ENCODE results near the gene TRAF7.
"Not testable (repeated sequence)": the region's sequence is repeated elsewhere in the genome, so short reads cannot be mapped to it uniquely, and the experiment has no call there.

The TRAF7 gene

DNA sequence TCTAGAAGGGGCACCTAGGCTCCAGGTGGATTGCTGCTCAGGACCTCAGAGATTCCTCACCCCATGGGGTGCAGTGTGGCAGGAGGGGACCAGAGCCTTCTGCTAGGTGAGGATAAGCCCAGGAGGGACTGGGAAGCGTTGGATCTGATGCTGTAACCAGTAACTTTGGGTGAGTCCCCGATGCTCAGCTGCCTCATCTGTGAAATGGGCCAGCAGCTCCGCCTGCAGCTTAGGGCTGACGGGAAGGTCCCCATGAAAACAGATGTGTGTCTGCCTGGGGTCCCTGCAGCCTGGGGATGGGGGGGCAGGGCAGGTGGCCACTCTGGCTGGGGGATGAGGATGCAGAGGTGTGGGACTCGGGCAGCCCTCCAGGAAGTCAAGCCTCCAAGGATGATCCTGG is 43.5 kb downstream of the TRAF7 start:
- TF ChIP-seq, protein P1, sequence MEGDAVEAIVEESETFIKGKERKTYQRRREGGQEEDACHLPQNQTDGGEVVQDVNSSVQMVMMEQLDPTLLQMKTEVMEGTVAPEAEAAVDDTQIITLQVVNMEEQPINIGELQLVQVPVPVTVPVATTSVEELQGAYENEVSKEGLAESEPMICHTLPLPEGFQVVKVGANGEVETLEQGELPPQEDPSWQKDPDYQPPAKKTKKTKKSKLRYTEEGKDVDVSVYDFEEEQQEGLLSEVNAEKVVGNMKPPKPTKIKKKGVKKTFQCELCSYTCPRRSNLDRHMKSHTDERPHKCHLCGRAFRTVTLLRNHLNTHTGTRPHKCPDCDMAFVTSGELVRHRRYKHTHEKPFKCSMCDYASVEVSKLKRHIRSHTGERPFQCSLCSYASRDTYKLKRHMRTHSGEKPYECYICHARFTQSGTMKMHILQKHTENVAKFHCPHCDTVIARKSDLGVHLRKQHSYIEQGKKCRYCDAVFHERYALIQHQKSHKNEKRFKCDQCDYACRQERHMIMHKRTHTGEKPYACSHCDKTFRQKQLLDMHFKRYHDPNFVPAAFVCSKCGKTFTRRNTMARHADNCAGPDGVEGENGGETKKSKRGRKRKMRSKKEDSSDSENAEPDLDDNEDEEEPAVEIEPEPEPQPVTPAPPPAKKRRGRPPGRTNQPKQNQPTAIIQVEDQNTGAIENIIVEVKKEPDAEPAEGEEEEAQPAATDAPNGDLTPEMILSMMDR (IDR thresholded peaks at IDR 0.05; ENCODE audit: borderline replicate concordance, insufficient read depth, low read depth, low read length) = no peak
- no peak overlapping the region for H3K4me3 ChIP-seq (ENCODE audit: low read depth, low read length)

DNA sequence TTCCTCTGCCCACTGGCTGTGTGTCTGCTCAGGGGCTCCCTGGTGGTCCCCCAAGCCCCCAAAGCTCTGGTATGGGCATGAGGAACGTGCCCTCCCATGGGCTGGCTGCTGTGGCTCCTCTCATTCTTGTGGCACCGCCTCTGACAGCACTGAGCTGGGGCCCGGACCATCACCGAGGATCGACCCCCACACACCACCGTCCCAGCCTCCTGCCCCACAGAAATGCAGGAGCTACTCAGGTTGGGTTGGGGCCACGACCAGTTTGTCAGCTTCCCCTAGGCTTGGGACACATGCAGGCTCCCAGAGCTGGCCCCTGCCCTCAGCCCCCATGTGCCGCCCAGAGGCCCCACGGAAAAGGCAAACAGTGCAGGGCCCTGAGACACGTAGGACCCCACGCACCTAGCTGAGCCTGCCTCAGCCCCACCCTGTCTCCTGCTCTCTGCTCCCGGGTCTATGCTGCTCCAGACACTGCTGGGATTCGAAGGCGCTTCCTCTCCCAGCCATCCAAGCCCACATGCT is 44.1 kb downstream of the TRAF7 start:
- TF ChIP-seq, protein P1 (IDR thresholded peaks at IDR 0.05; ENCODE audit: borderline replicate concordance, insufficient read depth, low read depth, low read length) = no peak
- no peak overlapping the region for H3K4me3 ChIP-seq (ENCODE audit: low read depth, low read length)

DNA sequence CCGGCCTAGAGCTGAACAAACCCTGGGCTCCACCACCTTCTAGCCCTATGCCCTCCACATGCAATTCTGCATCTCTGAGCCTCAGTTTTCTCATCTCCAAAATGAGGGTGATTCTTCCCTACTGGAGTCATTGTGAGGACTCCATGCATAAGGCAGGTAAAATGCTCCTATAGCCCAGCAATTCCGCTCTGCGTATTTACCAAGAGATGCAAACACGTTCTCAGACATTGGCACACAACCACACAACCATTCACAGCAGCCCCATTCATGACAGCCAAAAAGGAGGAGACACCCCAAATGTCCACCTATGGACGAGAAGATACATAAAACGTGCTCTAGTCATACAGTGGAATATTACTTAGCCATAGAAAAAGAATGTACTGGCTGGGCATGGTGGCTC is 44.7 kb downstream of the TRAF7 start:
- TF ChIP-seq, protein P1 (IDR thresholded peaks at IDR 0.05; ENCODE audit: borderline replicate concordance, insufficient read depth, low read depth, low read length) = no peak
- H3K4me3 ChIP-seq (ENCODE audit: low read depth, low read length) = no peak overlapping the region

DNA sequence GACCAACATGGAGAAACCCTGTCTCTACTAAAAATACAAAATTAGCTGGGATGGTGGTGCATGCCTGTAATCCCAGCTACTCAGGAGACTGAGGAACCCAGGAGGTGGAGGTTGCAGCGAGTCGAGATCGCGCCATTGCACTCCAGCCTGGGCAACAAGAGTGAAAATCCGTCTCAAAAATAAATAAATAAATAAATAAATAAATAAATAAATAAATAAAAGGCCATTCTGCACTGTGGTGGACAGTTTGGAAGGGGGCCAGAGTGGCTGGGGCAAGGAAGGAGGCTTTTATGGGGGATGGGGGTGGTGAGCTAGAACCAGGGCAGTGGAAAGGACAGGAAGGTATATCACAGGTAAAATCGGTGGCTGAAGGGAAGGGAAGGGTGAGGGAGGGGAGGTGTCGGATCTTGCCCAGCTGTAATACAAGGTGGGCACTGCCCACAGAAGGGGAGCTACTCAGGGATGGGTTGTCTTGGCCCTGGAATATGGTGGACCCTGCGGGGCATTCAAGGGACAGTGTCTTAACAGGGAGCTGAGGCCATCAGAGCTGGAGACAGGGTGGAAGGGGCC is 47.6 kb downstream of the TRAF7 start:
- not testable (repeated sequence) for H3K4me3 ChIP-seq (ENCODE audit: low read depth, low read length)

DNA sequence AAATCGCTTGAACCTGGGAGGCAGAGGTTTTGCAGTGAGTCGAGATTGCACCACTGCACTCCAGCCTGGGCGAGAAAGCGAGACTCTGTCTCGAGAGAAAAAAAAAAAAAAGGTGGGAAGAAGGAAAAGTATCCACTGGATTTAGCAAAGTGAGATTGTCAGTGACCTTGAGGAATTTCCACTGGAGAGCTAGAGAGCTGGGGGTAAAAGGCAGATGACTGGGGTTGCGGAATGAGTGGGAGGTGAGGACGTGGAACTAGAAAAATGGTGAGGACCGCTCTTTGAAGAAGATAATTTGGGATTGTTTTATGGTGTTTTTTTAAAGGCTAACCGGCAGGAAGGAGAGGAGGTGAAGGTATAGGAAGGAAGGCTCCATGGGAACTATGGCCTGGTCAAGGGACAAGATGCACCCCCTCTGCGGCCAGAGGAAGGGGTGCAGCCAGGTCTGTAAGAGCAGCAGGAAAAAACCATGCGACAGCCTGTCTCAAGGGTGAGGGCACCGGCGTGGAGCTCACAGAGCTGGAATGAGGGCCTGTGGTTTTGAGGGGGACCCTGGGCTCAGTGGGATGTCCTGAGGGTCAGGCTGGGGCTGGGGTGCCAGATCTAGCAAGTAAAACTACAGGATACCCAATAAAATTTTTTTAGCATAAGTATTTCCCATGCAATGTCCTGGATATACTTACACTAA is 49.0 kb downstream of the TRAF7 start:
- TF ChIP-seq, protein P1 (IDR thresholded peaks at IDR 0.05; ENCODE audit: borderline replicate concordance, insufficient read depth, low read depth, low read length) = no peak
- peak overlapping the region; percentile 100 for H3K4me3 ChIP-seq (ENCODE audit: low read depth, low read length)

DNA sequence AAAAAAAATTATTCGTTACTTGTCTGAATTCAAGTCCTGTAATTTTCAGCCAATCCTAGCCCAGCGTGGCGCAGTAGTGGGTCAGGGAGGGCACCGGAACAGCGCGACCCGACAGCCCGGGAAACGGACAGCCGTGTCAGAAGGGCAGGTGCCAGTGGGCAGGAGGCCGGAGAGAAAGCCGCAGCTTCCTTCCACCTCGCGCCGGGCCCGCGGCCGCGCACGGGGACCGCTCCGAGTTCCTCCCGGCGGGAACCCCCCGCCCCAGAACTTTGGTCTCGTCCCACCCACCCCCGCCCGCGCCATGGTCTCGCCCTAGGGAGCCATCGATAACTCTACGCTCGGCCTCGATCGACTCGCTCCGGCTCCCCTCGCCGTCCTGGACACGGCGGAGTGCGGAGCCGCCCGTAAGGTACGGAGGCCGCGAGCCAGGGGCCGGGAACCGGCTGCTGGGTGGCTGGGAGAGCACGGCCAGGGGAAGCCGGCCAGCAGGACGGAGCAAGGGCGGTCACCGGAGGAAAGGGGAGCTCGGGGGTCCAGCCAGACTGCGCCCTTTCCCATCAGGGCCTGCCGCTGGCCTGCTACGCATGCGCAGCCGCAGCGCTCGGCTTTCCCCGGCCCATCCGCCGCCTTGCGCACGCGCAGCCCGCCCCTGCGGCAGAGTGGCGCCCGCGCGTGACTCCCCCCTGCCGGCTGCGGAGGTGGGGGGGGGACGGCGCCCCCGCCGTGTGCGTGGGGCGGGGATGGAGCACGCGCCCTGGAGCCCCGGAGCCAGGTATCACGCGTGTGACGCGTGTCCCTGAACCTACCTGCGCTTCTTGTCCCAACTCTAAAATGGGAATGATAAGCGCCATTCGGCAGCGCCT is 49.8 kb downstream of the TRAF7 start, which contains the start of gene MLST8:
Gene MLST8 (plus strand): TSS at position 351 of the 863 bp plus-strand sequence. CDS start 632 bp downstream, outside the sequence.
- TF ChIP-seq, protein P1 (IDR thresholded peaks at IDR 0.05; ENCODE audit: borderline replicate concordance, insufficient read depth, low read depth, low read length) = peak; percentile 37; the same call in 1 of the 2 replicates

DNA sequence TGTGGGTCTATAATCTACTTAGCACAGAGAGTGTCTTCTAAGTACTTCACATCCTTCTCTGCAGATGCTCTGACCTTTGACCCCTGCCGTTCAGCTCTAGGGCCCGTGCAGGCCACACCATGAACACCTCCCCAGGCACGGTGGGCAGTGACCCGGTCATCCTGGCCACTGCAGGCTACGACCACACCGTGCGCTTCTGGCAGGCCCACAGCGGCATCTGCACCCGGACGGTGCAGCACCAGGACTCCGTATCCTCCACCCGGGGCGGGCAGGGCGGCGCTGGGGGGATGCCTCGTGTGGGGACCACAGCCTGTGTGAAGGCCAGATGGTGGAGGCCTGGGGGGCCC is 50.4 kb downstream of the TRAF7 start:
- peak overlapping the region; percentile 100 for H3K4me3 ChIP-seq (ENCODE audit: low read depth, low read length)
- TF ChIP-seq, protein P1 (IDR thresholded peaks at IDR 0.05; ENCODE audit: borderline replicate concordance, insufficient read depth, low read depth, low read length) = no peak

More for the DNA sequence above, 49.8 kb downstream of the TRAF7 start, which contains the start of gene MLST8:
- H3K4me3 ChIP-seq (ENCODE audit: low read depth, low read length) = peak within 1 kb of the TSS; percentile 100
